ENCODE measurements around the gene MBNL2. TPM values are rescaled to one million over a fixed set of nuclear protein-coding genes. Genes with fewer than 3 reads are reported as not detected.

MBNL2 gene
- total RNA-seq, 4 donors from 2014 or later, result 50.7 to 115 (median 72.0) TPM

- no peak for DNase-seq
- Histone ChIP-seq H3K9me3 (no peaks in the 10 kb centered on the region), H3K4me1 (no peaks in the 10 kb centered on the region), H3K4me3 (peak overlapping the region; percentile 61 to 88), H3K27ac (peak overlapping the region in 1 of 2 donors; percentile 100), H3K36me3 (no peaks in the 10 kb centered on the region), H3K27me3 (no peaks in the 10 kb centered on the region)
- intact Hi-C loops (cut with DNase I; ENCODE audit: low total_unique reads), result no loop called here
- TF ChIP-seq POLR2A (IDR thresholded peaks at IDR 0.05), result no peak
- TF ChIP-seq CTCF (IDR thresholded peaks at IDR 0.05), result no peak
Observed at GRCh38 chr13:97435323-97435722, 213.2 kb downstream of the MBNL2 start.

GRCh38 chr13:97435794-97436193 is 213.7 kb downstream of the MBNL2 start:
- Histone ChIP-seq H3K27me3 (no peaks in the 10 kb centered on the region), H3K4me3 (peak overlapping the region; percentile 9 to 88), H3K27ac (peak overlapping the region in 1 of 2 donors; percentile 22), H3K36me3 (no peaks in the 10 kb centered on the region), H3K4me1 (no peaks in the 10 kb centered on the region), H3K9me3 (no peaks in the 10 kb centered on the region)
- TF ChIP-seq POLR2A (IDR thresholded peaks at IDR 0.05) (no peak), CTCF (IDR thresholded peaks at IDR 0.05) (no peak)
- no peak for DNase-seq
- intact Hi-C loops (cut with DNase I; ENCODE audit: low total_unique reads), result no loop called here

GRCh38 chr13:97436845-97437244 is 214.7 kb downstream of the MBNL2 start:
- DNase-seq, result no peak
- Histone ChIP-seq H3K27ac (no peak overlapping the region), H3K27me3 (no peaks in the 10 kb centered on the region), H3K36me3 (no peaks in the 10 kb centered on the region), H3K4me1 (no peaks in the 10 kb centered on the region), H3K9me3 (no peaks in the 10 kb centered on the region), H3K4me3 (no peak overlapping the region)
- intact Hi-C loops (cut with DNase I; ENCODE audit: low total_unique reads), result no loop called here
- TF ChIP-seq CTCF (IDR thresholded peaks at IDR 0.05) (no peak), POLR2A (IDR thresholded peaks at IDR 0.05) (no peak)

GRCh38 chr13:97437729-97438128 is 215.6 kb downstream of the MBNL2 start:
- no peaks in the 10 kb centered on the region for H3K36me3 ChIP-seq
- H3K27ac ChIP-seq, result no peak overlapping the region
- no peak overlapping the region for H3K4me3 ChIP-seq
- intact Hi-C loops (cut with DNase I; ENCODE audit: low total_unique reads), result no loop called here
- H3K9me3 ChIP-seq, result no peaks in the 10 kb centered on the region
- no peak for DNase-seq
- no peaks in the 10 kb centered on the region for H3K27me3 ChIP-seq
- H3K4me1 ChIP-seq, result no peaks in the 10 kb centered on the region
- no peak for TF ChIP-seq CTCF (IDR thresholded peaks at IDR 0.05)
- no peak for TF ChIP-seq POLR2A (IDR thresholded peaks at IDR 0.05)

- TF ChIP-seq CTCF (IDR thresholded peaks at IDR 0.05) (no peak), POLR2A (IDR thresholded peaks at IDR 0.05) (no peak)
Observed at GRCh38 chr13:97438856-97439595, 216.9 kb downstream of the MBNL2 start.

More at GRCh38 chr13:97438856-97439595, 216.9 kb downstream of the MBNL2 start:
- Histone ChIP-seq H3K4me1 (no peaks in the 10 kb centered on the region), H3K27me3 (no peaks in the 10 kb centered on the region), H3K9me3 (no peaks in the 10 kb centered on the region), H3K36me3 (no peaks in the 10 kb centered on the region), H3K27ac (no peak overlapping the region), H3K4me3 (no peak overlapping the region)
- intact Hi-C loops (cut with DNase I; ENCODE audit: low total_unique reads), result no loop called here
- DNase-seq, result no peak

Data from uterus (tissue), 4 donors.